IPS-NIHi11 (cell line): ENCODE measurements around the gene ARL11.
"Not testable (repeated sequence)": the region's sequence is repeated elsewhere in the genome, so short reads cannot be mapped to it uniquely, and the experiment has no call there.

Experiments
- DNase-seq: peaks from one replicate; pipeline ENCODE4 v3.0.0; 2012; ENCODE audit warnings: mixed read lengths, low spot score

The ARL11 gene

DNA sequence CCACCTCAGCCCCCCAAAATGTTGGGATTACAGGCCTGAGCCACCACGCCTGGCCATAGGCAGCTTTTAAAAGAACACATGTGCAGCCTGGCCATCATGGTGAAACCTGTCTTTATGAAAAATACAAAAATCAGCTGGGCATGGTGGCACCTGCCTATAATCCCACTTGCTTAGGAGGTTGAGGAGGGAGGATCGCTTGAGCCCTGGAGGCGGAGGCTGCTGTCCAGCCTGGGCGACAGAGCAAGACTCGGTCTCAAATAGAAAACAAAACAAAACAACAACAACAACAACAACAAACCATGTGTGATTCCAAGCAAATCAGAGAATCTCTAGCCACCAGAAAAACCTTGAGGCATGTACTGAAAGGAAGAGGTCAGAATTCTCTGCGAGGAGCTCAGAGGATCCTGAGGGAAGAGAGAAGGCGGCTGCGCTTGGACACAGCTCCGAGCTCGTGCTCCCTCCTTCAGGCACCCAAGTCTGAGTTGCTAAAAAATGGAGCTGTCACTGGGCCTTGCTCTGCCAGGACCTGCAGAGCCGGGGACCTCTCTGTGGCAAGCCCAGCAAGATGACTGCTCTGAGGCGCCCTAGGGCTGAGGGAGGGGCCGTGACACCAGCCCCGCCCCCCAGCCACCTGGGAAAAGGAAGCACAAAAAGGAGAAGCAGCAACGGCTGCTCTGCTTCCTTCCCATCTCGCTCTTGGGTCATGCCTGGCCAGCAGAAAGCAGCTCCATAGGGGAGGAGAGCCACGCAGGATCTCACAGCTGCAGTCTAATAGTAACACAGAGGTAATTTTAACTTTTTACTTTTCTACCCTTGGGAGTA is at the start of gene ARL11:
ARL11 (plus strand) TSS at position 677 of the 822 bp plus-strand sequence. CDS start 1,941 bp downstream, outside the sequence.
- peak; percentile 82 for DNase-seq

DNA sequence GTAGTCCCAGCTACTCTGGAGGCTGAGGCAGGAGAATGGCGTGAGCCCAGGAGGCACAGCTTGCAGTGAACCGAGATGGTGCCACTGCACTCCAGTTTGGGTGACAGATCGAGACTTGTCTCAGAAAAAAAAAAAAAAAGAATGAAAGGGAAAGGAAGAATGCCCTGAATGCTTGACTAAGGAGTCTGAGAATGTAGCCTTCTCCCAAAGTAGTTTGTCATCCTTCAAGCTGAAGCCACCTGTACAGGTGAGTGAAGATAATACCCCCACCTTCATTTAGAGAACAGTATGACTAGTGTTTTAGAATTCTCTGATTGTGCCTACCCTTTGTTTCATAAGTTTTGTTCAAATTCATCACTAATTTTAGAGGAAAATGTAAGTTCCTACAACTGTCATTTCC is 48.8 kb upstream of the ARL11 start:
- no peak for DNase-seq

DNA sequence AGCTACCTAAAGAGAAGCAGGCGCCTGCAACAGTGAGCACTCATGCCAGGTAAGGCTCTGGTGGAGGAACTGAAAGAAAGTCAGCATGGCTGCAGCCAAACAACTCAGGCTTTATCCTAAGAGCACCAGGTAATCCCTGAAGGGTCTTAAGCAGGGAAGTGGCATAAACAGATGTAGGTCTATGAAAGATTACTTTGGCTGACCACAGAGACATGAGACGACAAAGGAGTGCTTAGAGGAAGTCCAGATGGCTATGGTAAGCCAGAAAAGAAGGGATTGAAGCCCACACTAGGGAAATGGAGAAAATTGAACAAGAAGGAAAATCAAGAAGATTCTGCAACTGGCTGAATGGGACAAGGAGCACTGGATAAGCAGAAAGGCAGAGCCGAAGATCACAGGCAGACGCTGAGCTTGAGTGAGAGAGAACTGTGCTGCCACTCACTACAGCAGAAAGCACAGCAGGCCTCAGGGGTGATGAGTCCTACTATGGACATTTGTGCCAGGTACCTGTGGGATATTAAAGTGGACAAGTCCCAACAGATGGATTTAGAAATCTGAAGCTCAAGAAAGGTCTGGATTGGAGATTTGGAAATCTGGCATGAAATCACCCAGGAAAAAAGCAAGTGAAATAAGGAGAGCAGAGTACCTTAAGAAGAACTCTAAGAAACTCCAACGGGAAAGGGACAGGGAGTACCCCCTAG is 47.2 kb upstream of the ARL11 start:
- DNase-seq, result no peak

DNA sequence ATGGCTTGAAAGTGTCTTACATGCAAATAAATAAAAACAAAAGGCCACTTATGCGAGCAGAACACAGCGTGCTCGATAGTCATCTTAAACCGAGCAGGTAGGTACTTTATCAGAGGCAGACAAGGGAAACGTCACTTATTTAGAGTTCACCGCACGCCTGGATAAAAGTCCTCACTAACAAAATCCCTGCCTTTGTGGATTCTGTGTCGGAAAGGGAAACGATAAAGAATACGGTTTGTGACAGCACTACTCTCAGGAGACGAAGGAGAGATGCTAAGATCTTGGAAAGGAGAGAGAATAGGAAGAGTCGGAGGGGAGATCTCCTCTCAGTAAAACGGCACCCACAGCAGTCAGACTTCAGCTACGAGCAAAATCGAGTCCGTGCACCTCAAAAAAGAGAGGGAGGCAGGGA is 43.5 kb upstream of the ARL11 start:
- no peak for DNase-seq

DNA sequence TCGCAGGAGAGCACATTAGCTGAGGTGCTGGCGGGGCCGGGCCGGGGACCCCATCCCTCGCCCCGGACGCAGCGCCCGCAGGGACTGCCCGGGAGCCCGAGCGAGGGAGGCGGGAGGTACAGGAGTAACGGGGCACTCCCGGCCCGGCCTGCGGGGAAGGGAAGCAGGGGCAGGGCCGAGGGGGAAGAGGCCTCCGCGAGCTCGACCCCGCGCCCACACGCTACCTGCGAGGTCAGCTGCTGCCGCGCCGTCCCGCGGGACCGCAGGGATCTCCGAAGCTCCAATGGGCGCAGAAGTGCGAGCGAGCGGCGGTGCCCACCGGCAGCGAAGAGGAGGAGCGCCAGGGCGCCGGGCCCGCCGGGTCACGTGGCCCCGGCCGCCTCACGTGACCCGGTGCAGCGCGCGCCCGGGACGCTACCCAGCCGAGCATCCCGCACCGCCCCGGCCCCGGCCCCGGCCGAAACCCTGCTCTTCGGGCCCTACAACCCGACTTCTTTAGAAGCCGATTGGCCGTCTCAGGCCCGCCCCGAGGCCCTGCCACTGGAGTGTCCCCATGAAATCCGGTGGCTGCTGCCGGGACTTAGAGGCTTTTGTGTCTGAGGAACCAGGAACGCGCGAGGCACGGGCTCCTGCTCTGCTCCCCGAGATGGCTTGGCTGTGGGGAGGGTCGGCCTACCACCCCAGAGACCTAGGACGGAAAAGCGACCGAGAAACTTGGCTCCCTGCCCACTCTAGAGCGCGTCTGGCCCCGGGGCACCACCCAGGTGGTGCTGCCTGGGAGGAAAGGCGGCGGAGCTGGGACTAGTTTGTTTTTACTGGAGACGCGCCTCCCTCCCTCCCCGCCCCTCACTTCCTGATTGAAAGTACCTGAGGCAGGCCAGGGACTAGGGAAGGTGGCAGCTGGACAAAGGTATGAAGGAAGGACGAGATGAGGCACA is 42.8 kb upstream of the ARL11 start, which contains the start of gene RCBTB1:
RCBTB1 (minus strand) TSS at position 339 of the 938 bp plus-strand sequence. CDS start 18,279 bp downstream, outside the sequence.
- DNase-seq, result peak; percentile 99

DNA sequence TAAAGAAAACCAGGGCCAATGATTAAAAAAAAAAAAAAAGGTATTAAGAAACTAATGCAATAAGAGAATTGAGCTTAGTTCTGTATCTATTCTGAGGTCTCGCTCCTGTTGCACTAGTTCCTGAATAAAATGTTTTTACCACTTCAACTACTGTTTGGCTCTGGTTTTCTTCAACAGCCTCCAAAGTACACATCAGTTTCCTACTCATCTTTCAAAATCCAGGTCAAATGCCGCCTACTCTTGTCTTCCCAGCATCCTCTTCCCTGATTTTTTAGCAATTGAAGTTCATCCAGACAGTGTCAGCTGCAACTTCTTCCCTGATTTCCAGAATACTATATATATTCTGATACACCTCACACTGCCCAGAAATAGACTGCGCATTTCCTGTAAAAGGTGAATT is 41.6 kb upstream of the ARL11 start:
- DNase-seq, result no peak

DNA sequence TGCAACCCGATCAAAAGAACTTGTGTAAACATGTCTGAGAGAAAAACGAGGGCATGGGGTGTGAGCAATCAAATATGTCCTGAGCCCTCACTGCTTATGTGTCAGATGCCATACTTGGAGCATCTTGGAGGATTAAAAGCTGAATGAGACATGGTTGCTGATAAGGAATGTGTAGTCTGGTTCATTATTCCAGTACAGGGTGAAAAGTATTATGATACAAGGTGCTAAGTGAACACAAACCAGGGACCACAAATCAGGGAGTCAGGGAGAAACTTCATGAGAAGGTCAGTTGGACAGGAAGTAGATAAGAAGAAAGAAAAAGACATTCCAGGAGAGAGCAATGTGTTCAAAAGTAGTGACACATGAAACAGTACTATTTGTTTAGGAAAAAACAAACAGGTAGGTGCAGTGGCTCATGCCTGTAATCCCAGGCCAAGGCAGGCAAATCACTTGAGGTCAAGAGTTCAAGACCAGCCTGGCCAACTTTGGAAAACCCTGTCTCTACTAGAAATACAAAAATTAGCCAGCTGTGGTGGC is 40.9 kb upstream of the ARL11 start:
- DNase-seq, result no peak

DNA sequence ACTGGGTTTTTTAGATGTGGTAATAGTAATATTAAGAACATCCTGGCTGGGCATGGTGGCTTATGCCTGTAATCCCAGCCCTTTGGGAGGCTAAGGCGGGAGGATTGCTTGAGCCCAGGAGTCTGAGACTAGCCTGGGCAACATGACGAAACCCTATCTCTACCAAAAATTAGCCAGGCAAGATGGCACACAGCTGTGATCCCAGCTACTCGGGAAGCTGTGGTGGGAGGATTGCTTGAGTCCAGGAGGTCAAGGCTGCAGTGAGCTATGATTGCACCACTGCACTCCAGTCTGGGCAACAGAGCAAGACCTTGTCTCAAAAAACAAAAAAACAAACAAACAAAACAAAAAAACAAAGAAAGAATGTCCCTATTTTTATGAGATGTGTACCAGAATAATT is 37.6 kb upstream of the ARL11 start:
- not testable (repeated sequence) for DNase-seq

DNA sequence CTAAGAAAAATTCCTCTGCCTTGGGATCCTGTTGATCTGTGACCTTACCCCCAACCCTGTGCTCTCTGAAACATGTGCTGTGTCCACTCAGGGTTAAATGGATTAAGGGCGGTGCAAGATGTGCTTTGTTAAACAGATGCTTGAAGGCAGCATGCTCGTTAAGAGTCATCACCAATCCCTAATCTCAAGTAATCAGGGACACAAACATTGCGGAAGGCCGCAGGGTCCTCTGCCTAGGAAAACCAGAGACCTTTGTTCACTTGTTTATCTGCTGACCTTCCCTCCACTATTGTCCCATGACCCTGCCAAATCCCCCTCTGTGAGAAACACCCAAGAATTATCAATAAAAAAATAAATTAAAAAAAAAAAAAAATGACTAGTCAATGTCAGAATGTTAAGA is 34.4 kb upstream of the ARL11 start:
- DNase-seq, result not testable (repeated sequence)

DNA sequence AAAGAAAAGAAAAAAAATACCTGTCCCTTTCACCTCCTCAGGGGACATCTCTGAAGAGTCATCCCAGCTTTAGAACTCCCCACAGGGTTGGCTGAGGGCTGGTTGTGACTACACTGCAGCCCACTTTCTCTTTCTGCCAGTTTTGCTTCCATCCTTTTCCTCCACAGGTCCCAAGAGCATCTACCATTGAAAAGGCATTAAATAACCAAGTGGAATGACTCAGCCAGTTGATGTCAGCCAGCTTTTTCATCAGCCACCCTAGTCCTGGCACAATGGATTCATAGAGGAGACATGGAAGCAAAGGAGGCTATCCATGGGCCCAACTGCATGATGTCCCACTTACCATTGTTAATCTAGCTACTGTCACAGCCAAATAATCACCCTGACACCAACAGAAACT is 33.7 kb upstream of the ARL11 start:
- no peak for DNase-seq

DNA sequence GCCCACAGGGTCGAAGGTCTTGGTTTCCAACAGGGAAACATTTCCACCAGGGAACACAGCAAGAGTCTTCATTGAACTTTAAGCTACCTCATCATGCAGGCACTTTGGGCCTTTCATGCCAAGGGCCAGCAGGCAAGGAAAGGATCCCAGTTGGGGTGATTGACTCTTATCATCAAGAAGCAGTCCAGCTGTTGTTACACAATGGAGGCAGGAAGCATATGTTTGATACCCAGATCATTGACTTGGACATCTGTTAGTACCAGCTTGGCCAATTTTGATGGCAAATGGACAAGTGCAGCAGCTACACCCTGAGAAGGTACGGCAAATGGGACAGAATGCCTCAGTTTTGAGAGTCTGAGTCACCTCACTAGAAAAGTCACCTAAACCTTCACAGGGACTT is 32.1 kb upstream of the ARL11 start:
- DNase-seq, result no peak

DNA sequence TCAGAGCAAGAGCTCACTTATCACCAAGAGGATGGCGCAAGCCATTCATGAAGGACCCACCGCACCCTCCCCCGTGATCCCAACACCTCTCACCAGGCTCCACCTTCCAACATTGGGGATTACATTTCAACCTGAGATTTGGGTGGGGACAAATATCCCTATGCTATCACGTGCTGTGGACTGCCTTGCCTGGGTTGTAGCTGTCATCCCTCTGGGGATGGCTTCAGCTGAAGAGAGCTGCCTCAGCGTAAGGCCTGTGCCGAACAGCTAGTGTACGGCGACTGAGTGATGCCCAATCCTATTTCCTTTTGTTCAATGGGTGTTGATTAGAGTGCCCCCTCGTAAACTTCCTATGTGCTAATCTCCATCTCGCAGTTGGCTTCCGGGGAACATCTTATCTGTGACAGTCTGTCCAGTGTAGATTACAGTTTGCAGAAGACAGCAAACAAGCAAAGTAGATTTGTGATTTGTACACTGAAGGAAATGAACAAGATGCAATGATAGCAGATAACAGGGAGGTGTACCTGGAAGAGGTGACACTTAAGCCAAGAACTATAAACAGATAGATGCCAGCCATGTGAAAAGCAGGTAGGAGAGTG is 31.2 kb upstream of the ARL11 start:
- DNase-seq, result no peak

DNA sequence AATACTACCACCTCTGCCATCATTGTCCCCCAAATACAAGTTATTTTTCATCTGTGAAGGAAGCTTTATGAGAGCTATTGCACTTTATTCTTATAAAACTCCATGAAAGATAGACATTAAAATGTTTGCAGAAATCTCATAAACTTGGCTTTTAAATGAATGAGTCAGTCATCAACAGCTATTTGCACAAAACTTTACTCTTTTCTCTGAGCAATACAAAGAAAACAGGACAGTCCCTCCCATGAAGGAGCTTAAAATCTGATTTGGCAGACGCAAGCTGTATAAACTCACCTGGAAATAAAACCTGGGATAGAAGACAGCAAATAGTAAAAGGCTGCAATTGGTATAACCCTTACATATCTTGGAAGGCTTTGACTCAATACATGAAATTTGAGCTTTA is 26.3 kb upstream of the ARL11 start:
- DNase-seq, result no peak

DNA sequence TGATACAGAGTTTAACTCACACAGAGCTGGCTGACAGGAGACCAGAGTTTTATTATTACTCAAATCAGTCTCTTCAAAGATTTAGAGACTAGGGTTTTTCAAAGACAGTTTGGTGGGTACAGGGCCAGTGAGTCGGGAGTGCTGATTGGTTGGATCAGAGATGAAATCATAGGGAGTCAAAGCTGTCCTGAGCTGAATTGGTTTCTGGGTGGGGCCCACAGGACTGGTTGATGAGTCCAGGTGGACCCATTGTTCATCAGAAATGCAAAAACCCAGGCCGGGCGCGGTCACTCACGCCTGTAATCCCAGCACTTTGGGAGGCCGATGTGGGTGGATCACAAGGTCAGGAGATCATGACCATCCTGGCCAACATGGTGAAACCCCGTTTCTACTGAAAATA is 25.7 kb upstream of the ARL11 start:
- not testable (repeated sequence) for DNase-seq

DNA sequence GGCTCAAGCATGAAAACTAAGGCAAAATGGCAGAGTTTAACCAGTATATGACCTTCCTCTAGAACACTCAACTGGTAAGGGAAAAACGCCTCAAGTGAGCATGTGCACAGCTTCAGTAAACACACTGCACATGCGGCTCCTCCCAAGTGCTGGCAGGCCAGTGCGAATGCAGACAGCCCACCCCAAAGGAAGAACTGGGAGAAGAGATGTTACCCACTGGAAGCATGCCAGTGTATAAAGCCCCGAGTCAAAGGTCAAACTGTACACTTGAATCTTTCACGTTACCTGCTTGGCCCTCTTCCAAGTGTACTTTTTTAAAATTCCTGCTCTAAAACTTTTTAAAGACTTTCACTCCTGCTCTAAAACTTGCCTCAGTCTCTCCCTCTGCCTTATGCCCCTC is 23.7 kb upstream of the ARL11 start:
- DNase-seq, result no peak

DNA sequence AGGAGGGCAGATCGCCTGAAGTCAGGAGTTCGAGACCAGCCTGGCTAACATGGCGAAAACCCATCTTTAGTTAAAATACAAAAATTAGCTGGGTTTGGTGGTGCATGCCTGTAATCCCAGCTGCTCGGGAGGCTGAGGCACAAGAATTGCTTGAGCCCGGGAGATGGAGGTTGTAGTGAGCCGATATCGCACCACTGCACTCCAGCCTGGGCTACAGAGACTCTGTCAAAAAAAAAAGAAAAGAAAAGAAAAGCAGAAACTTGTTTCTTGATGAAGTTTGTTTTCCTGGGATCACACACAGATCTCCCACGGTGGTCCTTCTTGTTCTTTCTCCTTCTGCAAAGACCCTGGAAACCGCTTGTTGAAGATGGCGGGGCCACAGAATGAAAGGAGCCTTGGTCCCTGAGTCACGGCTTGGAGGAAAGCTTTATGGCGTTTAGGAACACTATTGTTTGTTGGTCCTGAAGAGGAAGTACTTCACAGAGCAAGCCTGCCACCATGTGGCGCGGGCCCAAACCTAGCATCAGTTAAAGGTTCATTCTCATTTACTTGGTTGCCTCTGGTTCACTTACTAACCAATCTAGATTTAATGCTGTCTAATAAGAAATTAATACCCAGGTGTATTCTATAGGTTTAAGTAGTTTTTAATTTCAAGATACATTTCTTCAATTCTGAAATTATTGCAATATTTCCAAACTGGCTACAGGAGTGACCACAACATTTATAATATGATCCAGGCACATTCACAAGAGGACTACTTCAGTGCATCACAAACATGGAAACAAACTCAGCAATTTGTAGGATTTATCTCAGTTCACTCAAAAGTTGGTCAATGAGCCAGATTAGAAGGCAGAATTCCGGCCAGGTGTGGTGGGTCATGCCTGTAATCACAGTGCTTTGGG is 21.3 kb upstream of the ARL11 start:
- DNase-seq, result peak; percentile 80

DNA sequence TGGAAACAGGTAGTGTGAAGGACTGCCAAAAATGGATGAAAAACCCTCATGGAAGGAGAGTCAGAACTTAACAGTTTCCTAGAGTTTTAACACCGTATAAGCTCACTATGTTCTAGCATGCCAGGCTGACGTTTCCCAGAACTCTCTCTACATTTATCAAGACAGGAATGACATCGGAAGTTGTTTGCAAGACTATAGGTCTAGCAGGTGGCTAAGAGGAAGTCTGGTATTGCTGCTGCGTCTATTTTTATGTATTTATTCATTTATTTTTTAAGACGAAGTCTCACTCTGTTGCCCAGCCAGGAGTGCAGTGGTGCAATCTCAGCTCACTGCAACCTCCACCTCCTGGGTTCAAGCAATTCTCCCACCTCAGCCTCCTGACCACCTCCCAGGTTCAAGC is 20.5 kb upstream of the ARL11 start:
- DNase-seq, result no peak

DNA sequence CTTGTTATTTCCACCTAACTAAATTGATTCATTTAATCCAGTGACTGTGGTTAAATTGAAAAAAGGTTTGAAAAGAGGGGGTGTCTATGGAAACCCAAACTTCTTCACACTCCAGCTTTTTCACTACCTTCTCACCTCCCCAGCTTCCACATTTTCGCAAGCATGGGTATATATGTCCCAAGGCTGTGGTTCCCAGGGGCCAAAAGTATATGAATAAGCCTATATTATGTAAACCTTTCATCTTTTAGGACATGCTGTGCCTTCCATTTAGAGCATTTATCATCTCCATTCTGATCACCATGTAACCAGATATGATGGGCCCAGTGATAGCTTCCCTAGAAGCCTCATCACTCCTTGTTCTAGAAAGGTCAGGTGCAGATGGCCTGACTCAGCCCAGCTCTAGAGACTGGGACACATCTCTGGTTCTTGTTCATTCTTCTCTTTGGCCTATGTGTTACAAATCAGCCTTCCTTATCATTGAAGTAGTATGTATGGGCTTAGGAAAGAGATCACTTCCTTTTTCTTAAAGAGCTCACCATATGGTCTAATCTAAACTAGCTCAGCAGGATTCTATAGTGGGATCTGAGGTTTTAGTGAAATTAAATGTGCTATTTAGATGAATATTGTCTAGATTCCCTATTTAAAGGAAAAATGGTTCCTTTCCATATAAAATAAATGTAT is 19.5 kb upstream of the ARL11 start:
- DNase-seq, result no peak

DNA sequence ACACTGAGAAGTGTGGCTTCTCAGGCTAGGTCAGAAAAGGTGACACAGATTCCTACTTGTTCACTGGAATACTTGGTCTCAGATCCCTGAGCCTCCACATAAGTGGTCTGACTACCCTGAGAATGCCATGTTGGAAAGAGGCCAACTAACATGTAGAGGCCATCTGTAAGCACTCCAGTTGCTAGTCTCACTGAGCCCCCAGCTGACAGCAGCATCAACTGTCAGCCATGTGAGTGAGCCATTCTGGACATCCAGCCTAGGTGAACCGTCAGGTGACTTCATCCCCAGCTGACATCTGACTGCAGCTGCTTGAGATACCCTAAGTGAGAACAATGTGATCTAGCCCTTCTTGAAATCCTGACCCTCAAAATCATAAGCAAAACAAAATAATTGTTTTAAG is 18.1 kb upstream of the ARL11 start:
- no peak for DNase-seq

DNA sequence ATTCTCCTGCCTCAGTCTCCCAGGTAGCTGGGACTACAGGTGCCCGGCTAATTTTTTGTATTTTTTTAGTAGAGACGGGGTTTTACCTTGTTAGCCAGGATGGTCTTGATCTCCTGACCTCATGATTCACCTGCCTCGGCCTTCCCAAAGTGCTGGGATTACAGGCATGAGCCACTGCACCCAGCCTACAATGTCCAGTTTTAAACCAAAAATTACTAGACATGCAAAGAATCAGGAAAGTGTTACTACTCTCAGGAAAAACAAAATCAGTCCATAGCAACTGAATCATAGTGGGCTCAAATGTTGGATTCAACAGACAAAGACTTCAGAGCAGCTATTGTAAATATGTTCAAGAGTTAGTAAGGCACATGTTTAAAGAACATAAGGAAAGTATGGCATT is 16.3 kb upstream of the ARL11 start:
- DNase-seq, result not testable (repeated sequence)
